Pancreas (tissue), 10 donors: ENCODE results near the gene RPS25. TPM values are rescaled to one million over a fixed set of nuclear protein-coding genes. Genes with fewer than 3 reads are reported as not detected.
A peak's percentile ranks its signal among the peaks of the same experiment; 100 is the strongest.

Experiments used
- ATAC-seq, 4 donors: fragments of 200-7000 bp; cut with Tn5 transposase; one replicate each; pipeline versions ENCODE4 v1.8.0 to v1.9.1; 2020; ENCODE audit warnings: mild to moderate bottlenecking in 4 of 4, moderate library complexity in 4 of 4
- DNase-seq, 6 donors: peaks; one replicate each; pipeline ENCODE4 v3.0.0-alpha.2; 2020
- FAIRE-seq: peaks from 2 replicates; lab custom pipeline; 2012; peaks lifted over from hg19 to GRCh38; lab: Jason Lieb, UNC
- H3K27ac ChIP-seq, 4 donors: fragments of 200-600 bp; sonication (generic); 1 replicate in 3 of 4; 2 replicates in 1 of 4; pipeline versions ENCODE4 v1.5.0 to v1.8.0; 2020
- H3K27me3 ChIP-seq, 4 donors: fragments of 200-600 bp; one replicate each; pipeline ENCODE4 v1.8.0; 2021
- H3K36me3 ChIP-seq, 3 donors: fragments of 200-600 bp; sonication (generic) in 1 of 3; one replicate each; pipeline versions ENCODE4 v1.5.0 to v1.8.0; 2020 to 2021
- H3K4me1 ChIP-seq, 3 donors: fragments of 200-600 bp; one replicate each; pipeline ENCODE4 v1.8.0; 2021
- H3K4me3 ChIP-seq, 4 donors: fragments of 200-600 bp; sonication (generic) in 2 of 4; one replicate each; pipeline versions ENCODE4 v1.5.0 to v1.8.0; 2020 to 2021
- H3K9me3 ChIP-seq, 4 donors: fragments of 200-600 bp; one replicate each; pipeline ENCODE4 v1.8.0; 2021
- CTCF ChIP-seq, 4 donors: fragments of 200-600 bp; sonication (generic) in 3 of 4; IDR thresholded peaks; one replicate each; pipeline versions ENCODE4 v1.5.0 to v1.8.0; 2021; ENCODE audit warnings: antibody characterized with exemption in 4 of 4
- WGBS, 2 donors: extraction: QIAGEN DNeasy Blood & Tissue Kit; methylation state at CpG; one replicate each; pipeline ENCODE4 v1.1.7; 2013; 5-methylcytosine and 5-hydroxymethylcytosine counted together
- intact Hi-C, 3 donors: fragments of 100-400 bp; cut with DNase I; formaldehyde crosslinking; loops; one replicate each; pipeline versions ENCODE4 v1.11.1 to v1.14.2; 2022
- polyA plus RNA-seq, 2 donors: library from polyadenylated mRNA; stranded (reverse); fragments of 200-250 nt; gene quantifications; one replicate each; pipeline ENCODE4 v1.2.3, GENCODE V29; 2013
- total RNA-seq, 6 donors: library from RNA; stranded (reverse); fragmentation: NEBNext Ultra II Directional in 4 of 6; extraction: Animal tissue kit (Norgen Biotek cat#: 25700) in 4 of 6; gene quantifications; one replicate each; pipeline versions ENCODE4 v1.2.1 to v1.2.4, GENCODE V29; 2021 to 2023
- donor health status: healthy with polysubstance abuse.
- donor health status: DM: no; HTN: no; CAD: no; lungs with moderate emphysema.
- donor health status: DM: no; HTN: no; CAD: no.
- donor health status: control.
- donor health status: control.
- donor health status: Bipolar disorder and iron deficiency.
- donor health status: DM: yes; HTN: yes; CAD: no.
- donor health status: DM: no; HTN: no; CAD: no.
- donor health status: DM: no; HTN: no; CAD: no.
- donor health status: DM: yes; HTN: yes; CAD: no.

Gene RPS25
- total and polyA plus RNA-seq, 8 donors: 536 to 1,472 (median 742) TPM

- H3K4me3 ChIP-seq: no peak overlapping the region
- no peak overlapping the region for H3K27ac ChIP-seq
- H3K27me3 ChIP-seq: no peaks in the 10 kb centered on the region
- ATAC-seq (no peak), FAIRE-seq (no peak), DNase-seq (peak in 1 of 6 donors; percentile 30)
- peaks cover 0 to 16% (median 0%) of the 10 kb centered on the region in 3 donors for H3K4me1 ChIP-seq
- peaks cover 7 to 45% (median 33%) of the 10 kb centered on the region in 3 donors for H3K36me3 ChIP-seq
- TF ChIP-seq CTCF (IDR thresholded peaks at IDR 0.05): no peak
- no peaks in the 10 kb centered on the region for H3K9me3 ChIP-seq
- WGBS, 2 donors: 63 to 66% methylated on average over 10 of the region's 10 CpGs
- intact Hi-C loops: no loop called here
Measured at GRCh38 chr11:119054418-119054817, 36.3 kb upstream of the RPS25 start.

GRCh38 chr11:119052163-119052814 is 34.1 kb upstream of the RPS25 start:
- no peaks in the 10 kb centered on the region for H3K27me3 ChIP-seq
- H3K36me3 ChIP-seq: peaks cover 7 to 67% (median 54%) of the 10 kb centered on the region in 3 donors
- no peak overlapping the region for H3K4me3 ChIP-seq
- intact Hi-C loops: no loop called here
- WGBS, 2 donors: 77 to 81% methylated on average over 23 of the region's 23 CpGs
- no peaks in the 10 kb centered on the region for H3K9me3 ChIP-seq
- peaks cover 0 to 11% (median 0%) of the 10 kb centered on the region in 3 donors for H3K4me1 ChIP-seq
- TF ChIP-seq CTCF (IDR thresholded peaks at IDR 0.05): no peak
- peak in 1 of 6 donors; percentile 26 for DNase-seq
- FAIRE-seq: no peak
- no peak overlapping the region for H3K27ac ChIP-seq
- no peak for ATAC-seq

DNA sequence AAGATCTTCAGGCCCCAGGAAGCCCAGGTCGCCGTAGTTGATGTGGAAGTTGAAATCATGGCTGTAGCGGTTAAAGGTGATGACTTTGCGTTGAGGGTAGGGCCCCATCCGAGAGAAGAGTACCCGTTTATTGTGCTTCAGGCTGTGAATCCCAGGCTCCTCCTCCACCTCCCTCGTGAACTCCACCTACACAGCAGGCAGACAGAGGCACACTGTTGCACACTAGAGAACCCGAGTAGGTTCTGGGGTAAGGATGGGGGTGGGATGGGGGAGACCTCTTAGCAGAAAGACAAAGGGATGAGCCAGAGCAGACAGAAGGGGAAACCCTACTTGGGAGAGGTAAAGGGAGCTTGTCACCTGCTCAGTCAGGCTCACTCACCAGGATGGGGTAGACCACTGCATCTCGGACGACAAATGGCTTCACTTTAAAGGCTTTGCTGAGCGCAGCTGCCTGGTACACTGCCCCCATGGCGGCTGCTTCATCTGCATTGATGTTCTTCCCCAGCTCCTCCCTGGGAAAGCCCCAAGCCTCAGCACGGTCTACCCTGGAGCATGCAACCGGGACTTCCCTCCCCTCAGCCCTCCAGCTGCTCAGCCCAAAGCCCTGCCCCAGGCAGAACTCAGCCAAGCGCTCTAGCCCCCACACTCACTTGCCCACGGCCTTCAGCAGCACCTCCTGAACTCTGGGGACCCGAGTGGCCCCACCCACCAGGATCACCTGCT is 33.5 kb upstream of the RPS25 start:
- ATAC-seq: no peak
- WGBS, 2 donors: 74 to 76% methylated on average over 17 of the region's 17 CpGs
- no peaks in the 10 kb centered on the region for H3K9me3 ChIP-seq
- peak in 1 of 6 donors; percentile 48 for DNase-seq
- H3K27ac ChIP-seq: no peak overlapping the region
- H3K4me3 ChIP-seq: no peak overlapping the region
- FAIRE-seq: no peak
- no peaks in the 10 kb centered on the region for H3K27me3 ChIP-seq
- H3K36me3 ChIP-seq: peaks cover 7 to 73% (median 56%) of the 10 kb centered on the region in 3 donors
- peaks cover 0 to 11% (median 0%) of the 10 kb centered on the region in 3 donors for H3K4me1 ChIP-seq
- intact Hi-C loops: no loop called here
- no peak for TF ChIP-seq CTCF (IDR thresholded peaks at IDR 0.05)

- Histone ChIP-seq H3K27me3 (no peaks in the 10 kb centered on the region), H3K4me1 (no peaks in the 10 kb centered on the region), H3K36me3 (peaks cover 9 to 86% (median 52%) of the 10 kb centered on the region in 3 donors), H3K4me3 (no peak overlapping the region), H3K27ac (no peak overlapping the region), H3K9me3 (no peaks in the 10 kb centered on the region)
- no peak for ATAC-seq
- TF ChIP-seq CTCF (IDR thresholded peaks at IDR 0.05): no peak
- 87 to 88% methylated on average over 7 of the region's 7 CpGs for WGBS, 2 donors
- DNase-seq: peak in 1 of 6 donors; percentile 59
- no peak for FAIRE-seq
- intact Hi-C loops: no loop called here
Measured at GRCh38 chr11:119049081-119049480, 30.9 kb upstream of the RPS25 start.
